ENCODE data around the gene TMPRSS11A.

Gene TMPRSS11A

DNA sequence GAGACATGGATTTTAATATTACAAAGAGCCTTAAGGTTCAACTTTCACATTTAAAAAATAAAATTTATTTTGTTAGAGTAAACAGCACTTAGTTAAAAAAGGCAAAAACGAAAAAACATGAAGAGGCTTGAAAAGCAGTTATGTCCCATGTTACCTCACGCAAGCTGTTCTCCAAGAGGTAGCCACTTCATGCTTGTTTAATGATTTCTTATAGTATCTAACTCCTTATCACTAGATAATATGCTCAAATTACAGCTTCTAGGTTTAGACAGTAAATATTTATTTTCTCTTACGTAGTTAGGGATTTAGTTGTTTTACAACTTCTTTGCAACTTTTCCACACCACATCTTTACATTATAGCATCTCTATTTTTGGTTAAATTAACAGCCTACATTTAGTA, 51.7 kb downstream of the TMPRSS11A start:
- no peak for DNase-seq

DNA sequence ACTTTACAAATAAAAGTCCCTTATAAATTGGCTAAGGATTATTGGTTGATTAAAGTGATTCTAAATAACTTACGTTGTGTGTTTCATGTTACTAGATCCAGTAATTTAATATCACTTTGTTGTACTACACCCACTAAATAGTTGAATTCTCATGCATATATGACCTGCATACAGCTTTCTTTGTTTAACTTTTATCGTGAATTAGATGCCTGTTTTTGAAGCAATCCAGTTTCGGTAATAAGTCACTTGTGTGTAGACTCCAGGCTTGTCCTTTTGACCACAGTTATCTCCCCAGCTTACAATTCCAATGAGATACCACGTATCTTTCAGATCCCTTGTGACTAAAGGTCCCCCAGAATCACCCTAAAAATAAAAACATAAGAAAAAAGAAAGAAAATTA, 52.2 kb downstream of the TMPRSS11A start:
- no peak for DNase-seq

GRCh38 chr4:67910585-67910905, 52.7 kb downstream of the TMPRSS11A start:
- DNase-seq = no peak

DNA sequence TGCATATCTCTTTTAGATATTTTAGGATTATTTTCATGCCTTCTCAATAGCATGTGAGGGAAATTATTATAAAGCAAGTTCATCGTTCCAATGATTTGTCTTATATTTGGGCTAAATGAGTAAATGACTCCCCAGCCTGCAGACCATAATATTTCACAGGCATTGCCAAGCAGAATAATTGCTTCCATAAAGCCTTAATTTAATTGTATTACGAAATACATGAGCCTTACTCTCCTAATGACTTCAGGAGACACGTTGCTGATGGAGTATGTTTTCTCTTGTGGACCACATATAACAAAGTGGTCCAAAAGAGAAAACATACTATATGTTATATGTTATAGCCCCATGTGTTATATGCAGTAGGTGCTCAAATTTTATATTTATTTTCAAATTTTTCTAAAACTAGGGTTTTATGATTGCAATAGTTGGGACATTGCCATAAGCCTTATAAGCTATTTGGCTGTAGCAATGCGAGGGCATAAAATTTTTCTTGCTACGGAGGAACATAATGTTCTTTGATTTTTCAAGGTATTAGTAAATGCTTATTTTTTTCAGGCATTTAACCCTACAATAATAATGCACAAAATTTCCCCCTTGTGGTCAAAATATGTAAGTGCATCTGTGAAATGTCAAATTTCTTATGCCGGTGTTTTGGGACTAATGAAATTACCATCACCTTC, 53.2 kb downstream of the TMPRSS11A start:
- DNase-seq = no peak

- no peak for DNase-seq
Observed at GRCh38 chr4:67907650-67908049, 55.6 kb downstream of the TMPRSS11A start.

GRCh38 chr4:67899096-67899495, 64.2 kb downstream of the TMPRSS11A start:
- DNase-seq = no peak

- DNase-seq = no peak
Observed at GRCh38 chr4:67897686-67898085, 65.6 kb downstream of the TMPRSS11A start.

- DNase-seq = no peak
Observed at GRCh38 chr4:67896421-67897065, 66.8 kb downstream of the TMPRSS11A start.

DNA sequence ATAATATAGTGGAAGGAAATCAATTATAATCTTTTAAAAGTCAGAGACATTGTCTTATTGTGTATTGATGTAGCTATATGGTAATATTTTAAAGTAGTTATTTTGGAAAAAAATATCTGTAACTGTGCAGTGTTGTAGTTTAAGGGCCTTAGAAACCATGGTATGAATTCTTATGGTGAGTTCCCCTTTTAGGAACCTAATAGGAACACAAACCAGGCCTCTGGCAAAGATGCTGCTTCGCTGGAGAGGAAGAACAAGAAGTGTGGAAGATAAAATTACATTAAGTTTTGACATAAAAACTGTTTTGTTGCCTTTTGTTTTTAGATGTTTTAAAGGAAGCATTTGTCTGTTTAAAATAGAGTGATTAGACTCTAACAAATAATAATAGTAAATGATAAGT, 68.6 kb downstream of the TMPRSS11A start:
- no peak for DNase-seq

DNA sequence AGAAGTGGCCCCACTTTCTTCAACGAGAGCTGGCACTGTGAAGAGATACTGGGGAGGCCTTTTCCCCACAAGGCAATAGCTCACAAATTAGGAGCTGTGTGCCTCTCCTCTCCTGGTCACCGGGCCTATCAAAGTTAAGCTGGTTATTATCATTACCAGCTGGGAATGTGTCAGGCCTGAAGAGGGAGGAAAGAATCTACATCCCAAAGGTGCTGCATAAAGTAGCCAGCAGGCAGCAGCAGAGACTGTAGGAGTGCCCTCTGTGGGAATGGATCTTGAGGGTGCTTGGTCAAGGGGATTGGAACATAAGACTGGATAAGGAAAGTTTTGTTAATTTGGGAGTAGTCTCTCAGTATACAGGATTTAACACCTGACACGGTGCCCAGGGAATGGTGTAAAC, 70.4 kb downstream of the TMPRSS11A start:
- no peak for DNase-seq

DNA sequence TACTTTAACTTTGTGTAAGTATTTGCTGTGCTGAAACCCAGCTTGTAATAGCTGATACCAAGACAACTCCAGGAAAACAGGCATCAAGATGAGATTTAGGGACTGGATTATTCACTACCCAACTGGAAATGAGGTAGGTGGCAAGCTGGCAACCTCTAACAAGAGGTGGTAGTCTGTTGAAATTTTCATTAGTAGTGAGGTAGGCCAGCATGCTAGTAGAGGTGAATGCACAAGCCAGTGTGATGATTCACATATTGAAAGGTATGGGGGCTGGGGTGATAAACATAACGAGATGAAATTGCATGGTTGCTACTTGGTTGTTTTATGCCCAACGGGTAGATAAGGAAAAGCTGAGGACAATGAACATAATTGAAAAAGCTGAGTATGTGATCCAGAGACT, 71.0 kb downstream of the TMPRSS11A start:
- DNase-seq = no peak

GRCh38 chr4:67891645-67892044, 71.6 kb downstream of the TMPRSS11A start:
- DNase-seq = no peak

DNA sequence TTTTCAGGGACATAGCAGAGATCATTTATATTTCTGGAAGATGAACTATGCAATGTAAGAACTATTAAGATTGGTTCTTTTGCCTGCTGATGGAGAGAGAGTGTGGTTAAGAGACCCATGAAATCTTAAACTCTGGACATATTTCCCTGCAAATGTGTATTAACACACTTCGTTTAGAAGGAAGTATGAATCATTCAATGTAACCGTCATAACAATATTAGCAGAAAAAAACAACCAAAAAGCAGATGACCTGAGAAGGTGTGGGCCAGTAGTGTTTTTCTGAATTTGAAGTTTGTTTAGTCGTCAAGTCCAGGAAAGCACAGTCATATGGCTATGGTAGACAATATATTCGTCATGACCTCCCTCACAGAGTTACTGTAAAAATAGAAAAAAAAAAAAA, 77.0 kb downstream of the TMPRSS11A start:
- no peak for DNase-seq

DNA sequence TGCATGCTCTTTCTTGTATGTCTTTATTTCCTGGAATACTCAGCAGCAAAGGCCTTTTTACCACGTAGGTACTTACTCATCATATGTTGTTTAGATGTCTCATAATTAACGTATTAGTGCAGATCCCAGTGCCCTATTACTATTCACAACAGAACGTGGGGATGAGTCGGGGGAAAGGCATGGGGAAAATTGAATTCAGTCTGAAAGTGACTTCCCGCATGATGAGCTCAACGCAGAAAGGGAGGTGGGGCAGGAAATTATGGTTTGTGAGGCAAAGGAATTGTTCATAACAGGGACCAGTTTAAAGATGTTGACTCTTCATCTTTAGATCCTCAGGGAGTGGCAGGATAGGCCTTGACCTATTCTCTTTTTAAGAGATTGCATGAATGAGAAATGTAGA, 77.5 kb downstream of the TMPRSS11A start:
- DNase-seq = no peak

GRCh38 chr4:67884701-67885100, 78.6 kb downstream of the TMPRSS11A start:
- no peak for DNase-seq

DNA sequence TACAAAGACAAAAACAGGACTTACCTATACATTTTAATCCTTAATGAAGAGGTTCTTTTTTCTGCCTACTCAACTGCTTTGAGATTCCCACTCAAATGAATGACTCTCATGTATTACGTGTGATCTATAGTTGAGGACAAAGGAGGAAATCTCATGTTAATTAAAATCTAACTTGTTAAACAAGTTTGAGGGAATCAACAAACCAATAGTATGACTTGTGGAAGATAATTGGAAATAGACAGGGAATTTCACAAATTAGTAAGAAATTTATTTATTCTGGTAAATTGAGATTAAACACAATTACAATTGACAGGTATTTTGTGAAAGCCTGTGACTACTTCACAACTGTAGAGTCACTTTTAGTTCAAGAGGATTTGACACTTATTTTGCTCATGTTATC, 79.4 kb downstream of the TMPRSS11A start, which contains the start of gene TMPRSS11D:
Gene TMPRSS11D (minus strand): TSS at position 101 of the 400 bp plus-strand sequence. CDS start 69 bp downstream, at position 32.
- DNase-seq = no peak

DNA sequence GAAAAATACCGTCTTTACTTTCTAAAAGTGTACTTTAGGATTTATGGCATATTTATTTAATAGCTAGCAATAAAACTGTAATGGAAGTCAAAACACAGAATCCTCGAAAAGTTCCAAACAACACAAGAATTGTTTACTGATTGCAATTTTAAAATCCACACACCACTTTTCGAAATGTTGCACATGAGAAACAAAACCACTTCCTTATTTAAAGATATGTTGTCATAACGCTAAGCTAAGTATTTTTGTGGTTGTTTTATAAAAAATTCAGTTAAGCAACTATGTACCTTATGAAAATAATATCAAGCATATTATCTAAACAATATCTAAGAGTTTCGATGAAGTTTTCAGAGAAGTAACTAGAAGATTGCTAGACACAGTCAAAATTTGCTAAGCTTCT, 79.8 kb downstream of the TMPRSS11A start:
- no peak for DNase-seq

DNA sequence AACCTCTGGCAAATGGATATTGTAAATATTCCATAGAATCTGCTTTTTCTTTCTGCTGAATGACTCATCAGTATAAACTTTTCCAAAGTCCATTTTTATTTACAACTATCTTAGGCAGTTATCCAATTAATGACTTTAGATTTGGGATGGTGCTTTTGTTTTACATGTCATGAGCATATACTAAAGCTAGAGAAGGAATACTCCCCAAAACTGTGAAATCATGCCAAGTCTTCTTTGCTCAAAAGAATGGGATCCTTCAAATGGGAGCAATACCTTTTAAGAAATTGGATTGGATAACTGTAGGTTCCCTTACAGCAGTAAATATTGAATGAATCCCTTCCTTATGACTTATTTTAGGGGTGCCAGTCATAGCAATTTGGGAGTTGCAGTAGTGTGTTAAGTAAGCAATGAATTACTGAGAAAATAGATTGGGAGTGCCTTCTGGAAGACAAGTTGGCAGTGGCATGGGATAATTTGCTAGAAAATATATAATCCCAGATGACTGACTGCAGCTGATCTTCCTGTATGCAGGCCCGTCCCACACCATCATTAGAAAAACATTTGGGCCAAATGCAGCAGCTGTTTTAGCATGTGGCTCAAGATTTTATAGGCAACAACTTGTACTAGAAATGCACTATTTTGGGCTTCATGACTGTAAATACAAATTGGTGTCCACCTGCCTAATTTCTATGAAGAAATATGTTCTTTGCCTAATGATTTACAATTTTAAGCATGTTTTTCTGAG, 82.3 kb downstream of the TMPRSS11A start:
- no peak for DNase-seq

DNA sequence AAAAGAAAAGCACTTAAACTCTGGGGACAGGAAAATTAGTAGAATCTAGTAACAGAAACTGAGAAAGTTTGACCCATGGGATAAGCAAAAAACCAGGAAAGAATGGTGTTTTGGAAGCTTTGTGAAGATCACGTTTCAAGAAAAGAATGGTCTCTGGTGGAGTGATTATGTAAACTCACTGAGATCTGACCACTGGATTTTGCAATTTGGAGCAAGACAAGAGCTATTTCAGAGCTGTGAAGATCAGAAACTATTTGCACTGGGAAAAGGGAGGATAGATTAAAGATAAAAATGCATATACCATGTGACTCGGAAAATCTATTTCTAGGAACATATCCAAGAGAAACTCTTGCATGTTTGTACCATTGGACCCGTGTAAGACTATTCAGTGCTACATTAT, 83.8 kb downstream of the TMPRSS11A start:
- DNase-seq = no peak

- no peak for DNase-seq
Observed at GRCh38 chr4:67877086-67877485, 86.2 kb downstream of the TMPRSS11A start.

- no peak for DNase-seq
Observed at GRCh38 chr4:67874986-67875385, 88.3 kb downstream of the TMPRSS11A start.

- DNase-seq = no peak
Observed at GRCh38 chr4:67873116-67873515, 90.2 kb downstream of the TMPRSS11A start.

DNA sequence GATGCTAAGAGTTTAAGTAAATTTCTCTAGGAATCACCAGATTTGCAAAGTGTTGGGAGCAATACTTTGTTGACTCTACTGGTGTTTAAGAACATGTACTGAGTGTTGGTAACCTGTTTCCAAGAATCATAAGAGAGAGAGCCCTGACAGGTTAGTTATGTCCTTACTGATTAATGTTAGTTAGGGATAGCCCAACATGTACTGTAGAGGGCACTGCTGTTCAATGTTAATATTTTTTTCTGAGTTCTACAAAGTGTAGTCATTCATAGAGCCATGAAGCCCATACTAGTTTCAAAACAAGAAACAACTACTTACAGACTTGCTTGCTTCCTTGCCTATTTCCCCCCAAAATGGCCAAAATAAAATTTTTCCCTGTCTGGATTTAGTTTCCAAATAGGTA, 91.4 kb downstream of the TMPRSS11A start:
- no peak for DNase-seq

DNA sequence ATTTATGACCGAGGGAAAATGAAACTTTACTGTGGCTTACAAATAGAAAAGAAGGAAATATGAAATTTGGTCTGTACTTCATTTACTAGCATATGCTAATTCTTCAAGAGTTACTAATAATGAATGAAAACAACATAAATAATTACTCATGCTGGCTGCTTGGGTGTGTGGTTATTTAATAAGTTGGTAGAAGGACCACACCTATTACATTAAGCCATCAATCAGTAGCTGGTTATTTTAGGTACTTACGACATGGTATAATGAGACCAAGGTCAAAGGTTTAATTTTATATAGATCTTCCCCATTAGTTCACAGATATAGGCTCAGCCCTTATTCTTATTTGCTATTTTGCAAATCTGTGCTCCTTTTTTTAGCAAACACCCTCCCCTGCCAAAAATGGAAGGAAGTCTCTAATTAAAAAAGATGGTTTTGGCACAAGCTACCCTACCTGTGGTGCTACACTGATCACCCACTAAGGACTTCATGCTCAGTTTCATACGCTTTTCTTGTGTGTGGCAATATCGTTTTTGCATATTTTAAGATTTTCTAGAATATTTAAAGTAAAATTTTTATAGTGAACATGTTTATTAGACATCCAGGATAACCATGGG, 93.6 kb downstream of the TMPRSS11A start:
- DNase-seq = no peak

Data from 8988T (cell line).